NCI-H2227 (cell line): ENCODE data around the gene CDSN.

Experiments used
- DNase-seq: peaks from one replicate; lab custom pipeline; 2025; ENCODE audit not compliant: unreplicated experiment; lab: John Stamatoyannopoulos, UW

Gene CDSN

GRCh38 chr6:31149827-31150447 is 29.7 kb upstream of the CDSN start:
- no peak for DNase-seq

GRCh38 chr6:31145386-31145785 is 25.1 kb upstream of the CDSN start:
- no peak for DNase-seq

GRCh38 chr6:31144970-31145340 is 24.7 kb upstream of the CDSN start:
- no peak for DNase-seq

GRCh38 chr6:31144296-31144969 is 24.2 kb upstream of the CDSN start:
- DNase-seq, result no peak

GRCh38 chr6:31143148-31143547 is 22.9 kb upstream of the CDSN start:
- peak; percentile 43 for DNase-seq

GRCh38 chr6:31142361-31142761 is 22.1 kb upstream of the CDSN start:
- DNase-seq, result peak; percentile 38

- no peak for DNase-seq
Measured at GRCh38 chr6:31140643-31141042, 20.4 kb upstream of the CDSN start.

- DNase-seq, result peak; percentile 30
Measured at GRCh38 chr6:31139599-31139998, 19.4 kb upstream of the CDSN start.

- no peak for DNase-seq
Measured at GRCh38 chr6:31138982-31139381, 18.7 kb upstream of the CDSN start, which contains the start of gene PSORS1C2. PSORS1C2 (minus strand) TSS chr6:31139066; CDS start chr6:31139026, 40 bp downstream.

GRCh38 chr6:31135710-31136109 is 15.5 kb upstream of the CDSN start:
- DNase-seq, result no peak

GRCh38 chr6:31132806-31133205 is 12.6 kb upstream of the CDSN start:
- no peak for DNase-seq

- DNase-seq, result no peak
Measured at GRCh38 chr6:31131595-31131994, 11.3 kb upstream of the CDSN start.

GRCh38 chr6:31130751-31131150 is 10.5 kb upstream of the CDSN start:
- no peak for DNase-seq

GRCh38 chr6:31129130-31129529 is 8.9 kb upstream of the CDSN start:
- DNase-seq, result no peak

- peak; percentile 72 for DNase-seq
Measured at GRCh38 chr6:31128093-31128676, 7.9 kb upstream of the CDSN start.

- no peak for DNase-seq
Measured at GRCh38 chr6:31126396-31127175, 6.3 kb upstream of the CDSN start.

- DNase-seq, result no peak
Measured at GRCh38 chr6:31125586-31126363, 5.5 kb upstream of the CDSN start.

- no peak for DNase-seq
Measured at GRCh38 chr6:31125162-31125561, 4.9 kb upstream of the CDSN start.

- DNase-seq, result peak; percentile 42
Measured at GRCh38 chr6:31122791-31123706, 2.8 kb upstream of the CDSN start.
